Kidney epithelial cell (primary cell): ENCODE data around the gene C5AR2. TPM values are rescaled to one million over a fixed set of nuclear protein-coding genes. Genes with fewer than 3 reads are reported as not detected.

Source experiments
- DNase-seq: peaks from one replicate; pipeline ENCODE4 v3.0.0-alpha.2; 2010; ENCODE audit warnings: low read depth
- H3K27me3 ChIP-seq: 2 replicates; pipeline ENCODE4 v1.6.0; 2011; ENCODE audit warnings: low read length; ENCODE audit not compliant: control insufficient read depth, insufficient read depth
- H3K36me3 ChIP-seq: 2 replicates; pipeline ENCODE4 v1.5.1; 2011; ENCODE audit warnings: low read length; ENCODE audit not compliant: control insufficient read depth, insufficient read depth
- H3K4me3 ChIP-seq: 2 replicates; pipeline ENCODE4 v1.5.1; 2011; ENCODE audit warnings: low read depth, mild to moderate bottlenecking, control low read depth, low read length
- total RNA-seq: library from RNA; depleted of rRNA; stranded (reverse); fragments of >200 nt; gene quantifications from 2 replicates; pipeline ENCODE4 v1.2.3, GENCODE V29; 2015
- TF ChIP-seq, protein P1 (sequence below): IDR thresholded peaks from 2 replicates; pipeline ENCODE4 v1.5.1; 2011; ENCODE audit warnings: mild to moderate bottlenecking, moderate library complexity, low read length, control low read depth, inconsistent platforms; ENCODE audit not compliant: insufficient read depth, poor library complexity, severe bottlenecking

The C5AR2 gene
- total RNA-seq, 1 donor from 2014 or later: not detected

DNA sequence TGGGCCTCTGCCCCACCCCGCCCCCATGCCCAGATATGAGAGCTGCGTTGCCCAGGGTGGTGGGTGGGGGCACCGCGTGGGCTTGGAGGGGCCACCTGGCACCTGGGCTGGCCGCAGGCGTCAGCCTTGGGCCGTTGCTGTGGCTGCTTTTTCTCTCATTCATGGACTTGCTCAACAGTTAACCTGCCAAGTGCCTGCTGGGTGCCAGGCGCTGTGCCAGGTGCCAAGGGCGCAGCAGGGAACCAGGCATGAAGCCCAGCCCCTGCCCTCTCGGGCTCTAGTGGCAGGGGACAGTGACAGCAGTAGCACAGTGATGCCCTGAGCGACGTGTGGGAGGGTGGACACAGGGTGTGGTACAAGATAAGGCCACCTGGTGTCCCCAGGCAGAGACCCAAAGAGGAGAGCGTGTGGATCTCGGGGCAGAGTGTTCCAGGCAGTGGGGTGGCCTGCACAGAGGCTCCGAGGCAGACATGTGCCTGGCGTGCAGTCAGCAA lies 45.3 kb downstream of the C5AR2 start:
- TF ChIP-seq, protein P1, sequence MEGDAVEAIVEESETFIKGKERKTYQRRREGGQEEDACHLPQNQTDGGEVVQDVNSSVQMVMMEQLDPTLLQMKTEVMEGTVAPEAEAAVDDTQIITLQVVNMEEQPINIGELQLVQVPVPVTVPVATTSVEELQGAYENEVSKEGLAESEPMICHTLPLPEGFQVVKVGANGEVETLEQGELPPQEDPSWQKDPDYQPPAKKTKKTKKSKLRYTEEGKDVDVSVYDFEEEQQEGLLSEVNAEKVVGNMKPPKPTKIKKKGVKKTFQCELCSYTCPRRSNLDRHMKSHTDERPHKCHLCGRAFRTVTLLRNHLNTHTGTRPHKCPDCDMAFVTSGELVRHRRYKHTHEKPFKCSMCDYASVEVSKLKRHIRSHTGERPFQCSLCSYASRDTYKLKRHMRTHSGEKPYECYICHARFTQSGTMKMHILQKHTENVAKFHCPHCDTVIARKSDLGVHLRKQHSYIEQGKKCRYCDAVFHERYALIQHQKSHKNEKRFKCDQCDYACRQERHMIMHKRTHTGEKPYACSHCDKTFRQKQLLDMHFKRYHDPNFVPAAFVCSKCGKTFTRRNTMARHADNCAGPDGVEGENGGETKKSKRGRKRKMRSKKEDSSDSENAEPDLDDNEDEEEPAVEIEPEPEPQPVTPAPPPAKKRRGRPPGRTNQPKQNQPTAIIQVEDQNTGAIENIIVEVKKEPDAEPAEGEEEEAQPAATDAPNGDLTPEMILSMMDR: no peak
- H3K36me3 ChIP-seq: peaks cover 5% of the 10 kb centered on the region
- H3K4me3 ChIP-seq: no peak overlapping the region
- DNase-seq: no peak
- no peaks in the 10 kb centered on the region for H3K27me3 ChIP-seq

DNA sequence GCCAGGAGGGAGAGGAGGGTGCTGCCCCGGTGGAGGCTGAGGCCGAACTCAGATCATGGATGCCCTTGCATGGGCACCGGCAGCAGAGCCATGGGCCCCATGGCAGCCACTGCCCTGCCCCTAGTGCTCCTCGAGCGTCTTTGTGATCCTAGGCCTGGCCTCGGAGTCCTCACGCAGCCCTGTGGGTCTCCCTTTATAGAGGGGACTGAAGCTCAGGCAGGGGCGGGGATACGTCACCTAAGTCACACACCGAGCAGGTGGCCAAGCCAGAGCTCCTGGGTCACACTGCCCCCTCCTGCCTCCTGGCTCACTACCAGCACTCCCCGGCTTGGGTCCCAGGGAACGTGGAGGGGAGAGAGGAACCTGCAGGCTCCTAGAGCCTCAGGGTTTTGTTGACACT lies 45.8 kb downstream of the C5AR2 start:
- DNase-seq: no peak
- TF ChIP-seq, protein P1: no peak
- Histone ChIP-seq H3K4me3 (no peak overlapping the region), H3K36me3 (peaks cover 5% of the 10 kb centered on the region), H3K27me3 (no peaks in the 10 kb centered on the region)

DNA sequence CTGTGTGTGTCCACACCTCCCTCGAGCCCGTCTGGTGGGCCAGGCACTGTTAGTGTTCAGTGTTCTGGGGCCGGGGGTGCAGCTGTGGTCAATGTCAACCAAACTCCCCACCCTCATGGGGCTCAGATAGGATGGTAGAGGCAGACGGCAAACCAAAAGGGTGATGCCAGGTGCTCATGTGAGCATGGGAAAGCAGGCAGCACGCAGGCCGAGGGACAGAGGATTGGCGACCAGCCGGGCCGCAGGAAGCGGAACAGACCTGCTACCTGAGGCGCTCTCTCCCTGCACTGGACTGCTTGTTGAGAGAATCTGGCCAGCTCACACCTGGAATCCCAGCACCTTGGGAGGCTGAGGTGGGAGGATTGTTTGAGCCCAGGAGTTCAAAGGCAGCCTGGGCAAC lies 46.3 kb downstream of the C5AR2 start:
- Histone ChIP-seq H3K36me3 (peaks cover 5% of the 10 kb centered on the region), H3K27me3 (no peaks in the 10 kb centered on the region), H3K4me3 (no peak overlapping the region)
- DNase-seq: no peak
- TF ChIP-seq, protein P1: no peak

DNA sequence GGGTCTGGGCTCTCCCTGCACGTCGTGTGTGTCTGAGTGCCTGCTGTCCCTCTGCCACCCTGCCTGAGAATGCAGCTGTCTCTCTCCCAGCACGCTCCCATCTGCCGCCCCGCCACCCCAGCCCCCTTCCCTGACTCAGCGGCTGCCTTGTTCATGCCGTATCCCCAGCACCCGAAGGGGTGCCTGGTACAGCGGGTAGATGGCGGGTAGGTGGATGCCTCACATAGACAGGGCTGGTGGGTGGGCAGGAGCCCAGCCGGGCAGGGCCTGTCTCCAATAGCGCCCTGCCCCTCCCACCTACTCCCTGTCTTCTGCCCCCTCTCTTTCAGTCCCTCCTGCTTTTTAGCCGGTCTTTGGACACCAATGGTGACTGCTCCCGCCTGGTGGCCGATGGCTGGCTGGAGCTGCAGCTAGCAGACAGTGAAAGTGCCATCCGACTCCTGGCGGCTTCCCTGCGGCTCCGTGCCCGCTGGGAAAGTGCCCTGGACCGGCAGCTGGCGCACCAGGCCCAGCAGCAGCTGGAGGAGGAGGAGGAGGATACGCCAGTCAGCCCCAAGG lies 47.5 kb downstream of the C5AR2 start:
- Histone ChIP-seq H3K36me3 (peaks cover 5% of the 10 kb centered on the region), H3K4me3 (no peak overlapping the region), H3K27me3 (no peaks in the 10 kb centered on the region)
- TF ChIP-seq, protein P1: no peak
- no peak for DNase-seq

DNA sequence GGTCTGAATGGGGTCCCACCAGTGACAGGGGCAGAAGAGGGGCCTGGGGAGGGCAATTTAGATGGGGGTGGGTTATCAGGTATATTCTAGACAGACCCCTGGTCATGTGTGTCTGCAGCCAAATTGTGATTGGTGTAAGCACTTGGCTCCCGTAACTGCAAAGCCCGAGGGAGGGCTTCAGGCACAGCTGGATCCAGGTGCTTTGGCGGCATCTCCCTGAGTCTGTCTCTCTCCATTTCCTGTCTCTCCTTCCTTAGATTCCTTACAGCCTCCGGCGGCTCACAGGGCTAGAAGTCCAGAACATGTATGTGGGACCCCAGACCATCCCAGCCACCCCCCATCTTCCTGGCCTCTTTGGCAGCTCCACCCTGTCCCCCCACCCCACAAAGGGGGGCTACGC lies 48.6 kb downstream of the C5AR2 start:
- TF ChIP-seq, protein P1: no peak
- no peak overlapping the region for H3K4me3 ChIP-seq
- no peaks in the 10 kb centered on the region for H3K27me3 ChIP-seq
- H3K36me3 ChIP-seq: peaks cover 5% of the 10 kb centered on the region
- no peak for DNase-seq

DNA sequence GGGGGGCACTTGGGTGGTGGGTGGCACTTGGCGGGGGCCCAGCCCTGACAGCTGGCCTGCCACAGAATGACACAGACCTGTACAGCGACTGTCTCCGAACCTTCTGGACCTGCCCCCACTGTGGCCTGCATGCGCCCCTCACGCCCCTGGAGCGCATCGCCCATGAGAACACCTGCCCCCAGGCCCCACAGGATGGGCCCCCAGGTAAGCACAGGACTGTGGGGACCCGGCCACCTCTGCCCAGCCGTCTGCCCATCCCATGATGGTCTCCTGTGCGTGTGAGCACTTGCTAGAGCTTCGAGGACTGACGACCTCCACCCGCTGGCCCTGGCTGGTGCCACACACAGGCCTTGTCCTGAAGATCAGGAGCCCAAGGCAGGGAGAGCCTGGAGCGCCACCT lies 49.1 kb downstream of the C5AR2 start:
- Histone ChIP-seq H3K4me3 (no peak overlapping the region), H3K36me3 (peaks cover 4% of the 10 kb centered on the region), H3K27me3 (no peaks in the 10 kb centered on the region)
- DNase-seq: no peak
- TF ChIP-seq, protein P1: no peak
